GM18951 (cell line): Measurements from ENCODE around the gene CPEB2.
A peak's percentile ranks its signal among the peaks of the same experiment; 100 is the strongest.

ENCODE experiments used
- POLR2A ChIP-seq: IDR thresholded peaks from 4 replicates; pipeline ENCODE4 v1.6.1; 2011; ENCODE audit warnings: mild to moderate bottlenecking; ENCODE audit not compliant: insufficient read length, insufficient read depth; ENCODE audit errors: extremely low read depth
- in situ Hi-C: fragments of 300-500 bp; cut with MboI; formaldehyde crosslinking; loops from one replicate; pipeline ENCODE4 v1.12.0; 2022; ENCODE audit warnings: low sequenced_read_pairs, mixed read lengths, inconsistent platforms; ENCODE audit not compliant: unreplicated experiment

CPEB2 gene

DNA sequence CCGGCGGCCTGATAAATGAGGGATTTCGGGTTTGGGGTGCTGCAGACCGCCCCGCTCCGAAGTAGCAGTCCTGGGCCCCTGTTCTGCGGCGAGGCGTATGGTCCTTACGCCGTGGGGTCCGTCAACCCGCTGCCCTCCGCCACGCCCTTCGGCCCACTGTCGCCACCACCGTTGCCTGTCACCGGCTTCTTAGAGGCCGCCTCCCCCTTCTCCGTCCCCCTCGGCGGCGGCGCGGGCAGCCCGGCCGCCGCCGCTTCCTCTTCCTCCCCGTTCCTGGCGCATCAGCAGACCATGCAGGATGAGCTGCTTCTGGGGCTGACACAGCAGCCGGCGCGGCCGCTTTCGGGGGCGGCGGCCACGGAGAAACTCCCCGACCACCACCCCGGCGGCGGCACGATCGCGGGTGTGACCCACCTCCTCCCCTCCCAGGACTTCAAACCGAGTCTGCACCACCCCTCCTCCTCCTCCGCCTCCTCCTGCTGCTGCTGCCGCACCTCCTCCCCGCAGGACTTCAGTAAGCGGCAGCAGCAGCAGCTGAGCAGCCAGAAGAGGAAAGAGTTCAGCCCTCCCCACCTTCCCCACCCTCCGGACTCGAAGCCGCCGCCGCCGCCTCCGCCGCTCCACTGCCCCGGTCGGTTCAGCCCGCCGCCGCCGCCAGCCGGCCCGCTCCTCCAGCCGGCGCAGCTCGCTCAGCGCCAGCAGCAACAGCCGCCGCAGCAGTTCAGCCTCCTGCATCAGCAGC is 549 bp downstream of the CPEB2 start:
- TF ChIP-seq POLR2A = peak; percentile 38
- in situ Hi-C loops = no loop called here

DNA sequence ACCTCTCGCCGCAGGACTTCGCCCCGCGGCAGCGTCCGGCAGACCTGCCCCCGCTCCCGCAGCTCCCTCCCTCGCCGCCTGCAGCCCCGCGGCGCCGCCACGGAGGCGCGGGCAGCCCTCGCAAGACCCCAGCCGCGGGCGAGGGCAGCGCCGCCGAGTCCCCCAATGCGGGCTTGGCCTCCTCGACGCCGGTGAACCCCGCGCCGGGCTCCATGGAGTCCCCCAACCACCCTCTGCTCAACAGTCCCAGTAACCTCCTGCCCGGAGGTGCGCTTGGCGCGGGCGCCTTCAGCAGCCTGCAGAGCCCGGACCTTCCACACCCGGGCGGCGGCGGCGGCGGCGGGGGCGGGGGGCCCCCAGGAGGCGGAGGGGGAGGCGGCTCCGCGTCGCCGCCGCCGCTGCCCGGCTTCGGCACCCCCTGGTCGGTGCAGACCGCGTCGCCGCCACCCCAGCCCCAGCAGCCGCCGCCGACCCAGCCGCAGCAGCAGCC is 1.2 kb downstream of the CPEB2 start:
- no peak for TF ChIP-seq POLR2A
- in situ Hi-C loops = no loop called here

DNA sequence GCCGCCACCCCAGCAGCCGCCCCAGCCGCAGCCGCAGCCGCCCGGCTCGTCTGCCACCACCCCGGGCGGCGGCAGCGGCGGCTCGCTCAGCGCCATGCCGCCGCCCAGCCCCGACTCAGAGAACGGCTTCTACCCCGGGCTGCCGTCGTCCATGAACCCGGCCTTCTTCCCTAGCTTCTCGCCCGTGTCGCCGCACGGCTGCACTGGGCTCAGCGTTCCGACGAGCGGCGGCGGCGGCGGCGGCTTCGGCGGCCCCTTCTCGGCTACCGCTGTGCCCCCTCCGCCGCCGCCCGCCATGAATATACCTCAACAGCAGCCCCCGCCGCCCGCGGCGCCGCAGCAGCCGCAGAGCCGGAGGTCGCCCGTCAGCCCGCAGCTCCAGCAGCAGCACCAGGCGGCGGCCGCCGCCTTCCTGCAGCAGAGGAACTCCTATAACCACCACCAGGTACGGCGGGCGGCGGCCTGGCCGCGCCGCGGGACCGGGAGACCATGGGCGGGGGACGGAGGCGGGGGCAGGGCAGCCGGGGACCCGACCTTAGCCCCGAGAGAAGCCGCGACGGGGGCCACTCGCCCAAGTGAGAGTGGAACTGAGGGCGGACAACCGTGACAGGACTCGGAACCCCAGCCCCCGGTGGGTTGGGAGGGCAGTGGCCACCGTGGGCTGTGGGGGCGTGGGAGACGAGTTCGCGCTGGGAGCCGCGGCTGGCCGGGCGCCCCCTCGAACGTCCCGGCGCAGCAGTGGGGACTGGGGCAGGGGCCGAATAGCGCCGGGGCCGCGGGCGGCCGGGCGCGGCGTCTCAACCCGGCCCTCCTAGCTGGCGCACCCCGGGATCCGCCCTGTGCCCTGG is 1.8 kb downstream of the CPEB2 start:
- TF ChIP-seq POLR2A = peak; percentile 31
- in situ Hi-C loops = no loop called here

DNA sequence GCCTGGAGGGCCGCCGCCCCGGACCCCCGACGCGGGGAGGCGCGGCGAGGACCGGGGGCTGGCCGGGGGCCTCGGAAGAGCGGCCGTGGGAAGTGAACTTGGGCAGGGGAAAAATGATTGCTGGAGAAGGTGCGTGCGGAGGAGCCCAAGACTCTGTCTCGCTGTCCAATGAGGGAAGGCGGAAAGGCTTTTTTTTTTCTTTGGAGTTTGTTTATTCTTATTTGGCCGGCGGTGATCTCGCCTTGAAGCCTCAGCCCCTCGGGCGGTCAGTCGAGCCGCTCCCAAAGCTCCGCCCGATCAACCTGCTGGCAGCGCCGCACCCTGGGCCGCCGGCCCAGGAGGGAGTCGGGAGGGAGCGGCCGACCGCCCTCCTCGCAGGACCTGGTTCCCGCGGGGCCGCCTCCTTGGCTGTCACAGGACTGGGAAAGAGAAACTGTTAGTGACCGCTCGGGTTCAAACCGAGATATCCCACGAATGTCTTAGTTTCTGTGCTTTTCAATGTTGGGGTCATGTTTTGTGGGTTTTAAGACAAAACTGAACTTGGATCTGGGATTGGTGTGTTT is 2.5 kb downstream of the CPEB2 start:
- in situ Hi-C loops = no loop called here

DNA sequence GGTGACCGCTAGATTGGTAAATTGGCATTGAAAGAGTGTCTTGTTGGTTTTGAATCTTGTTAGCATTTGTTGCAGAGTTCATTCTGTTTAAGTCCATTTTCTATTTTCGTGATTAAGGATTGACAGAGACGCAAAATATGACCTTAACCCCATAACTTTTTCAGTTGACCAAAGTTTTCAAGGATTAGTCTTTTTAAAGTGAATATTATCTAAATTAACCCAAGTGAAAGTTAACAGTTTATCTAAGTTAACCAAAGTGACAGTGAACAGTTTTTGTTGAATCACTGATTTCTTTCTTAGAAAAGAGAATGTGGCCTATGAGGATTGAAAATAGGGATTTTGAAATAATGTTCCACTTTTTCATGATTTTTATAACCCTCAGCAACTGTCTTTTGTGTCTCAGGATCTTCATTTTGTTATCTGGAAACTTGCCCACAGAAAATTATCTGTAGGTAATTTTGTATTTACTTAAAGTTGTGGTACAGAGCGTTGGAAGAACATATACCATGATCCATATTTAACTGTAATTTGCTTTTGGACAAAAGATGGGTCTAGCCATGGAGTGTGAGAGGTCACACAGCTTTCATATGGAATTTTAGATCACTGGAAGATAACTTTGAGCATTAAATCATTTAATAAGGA is 3.3 kb downstream of the CPEB2 start:
- in situ Hi-C loops = no loop called here
- no peak for TF ChIP-seq POLR2A

More for the DNA sequence above, 2.5 kb downstream of the CPEB2 start:
- peak; percentile 65 for TF ChIP-seq POLR2A

DNA sequence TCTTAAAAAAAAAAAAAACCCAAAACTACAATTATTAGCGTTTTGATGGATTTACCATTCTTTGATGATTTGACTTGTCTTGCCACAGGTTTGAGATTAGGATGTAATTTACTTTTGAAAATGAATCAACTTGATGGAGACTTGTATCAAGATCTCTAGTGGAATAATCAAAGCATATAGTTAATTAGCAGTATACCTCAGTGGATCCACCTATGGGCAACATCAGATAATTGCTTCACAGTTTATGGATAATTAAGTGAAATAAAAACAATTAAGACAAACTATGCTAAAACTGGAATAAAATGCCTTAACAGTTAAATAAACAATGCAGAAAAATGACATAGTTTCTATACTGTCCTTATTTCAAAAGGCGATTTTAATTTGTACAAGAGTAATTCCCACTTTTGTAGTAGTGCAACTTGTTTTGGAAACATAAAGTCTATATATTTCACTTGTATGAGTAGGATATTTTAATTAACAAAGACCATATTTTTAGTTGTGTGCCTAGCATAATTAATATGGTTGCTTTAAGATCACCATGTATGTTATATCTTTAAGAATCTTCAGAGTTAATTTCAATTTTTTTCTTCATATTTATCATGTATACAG is 4.2 kb downstream of the CPEB2 start:
- TF ChIP-seq POLR2A = no peak
- in situ Hi-C loops = no loop called here

DNA sequence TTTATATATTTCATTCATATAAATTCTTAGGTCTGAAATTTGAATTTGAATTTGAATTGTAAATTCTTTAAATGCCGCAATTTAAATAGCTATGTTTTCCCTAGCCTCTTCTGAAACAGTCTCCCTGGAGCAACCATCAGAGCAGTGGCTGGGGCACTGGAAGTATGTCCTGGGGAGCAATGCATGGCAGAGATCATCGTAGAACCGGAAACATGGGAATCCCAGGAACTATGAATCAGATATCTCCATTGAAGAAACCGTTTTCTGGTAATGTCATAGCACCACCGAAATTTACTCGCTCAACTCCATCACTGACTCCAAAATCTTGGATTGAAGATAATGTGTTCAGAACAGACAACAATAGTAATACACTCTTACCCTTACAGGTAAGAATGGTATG is 4.9 kb downstream of the CPEB2 start:
- no peak for TF ChIP-seq POLR2A
- in situ Hi-C loops = no loop called here

DNA sequence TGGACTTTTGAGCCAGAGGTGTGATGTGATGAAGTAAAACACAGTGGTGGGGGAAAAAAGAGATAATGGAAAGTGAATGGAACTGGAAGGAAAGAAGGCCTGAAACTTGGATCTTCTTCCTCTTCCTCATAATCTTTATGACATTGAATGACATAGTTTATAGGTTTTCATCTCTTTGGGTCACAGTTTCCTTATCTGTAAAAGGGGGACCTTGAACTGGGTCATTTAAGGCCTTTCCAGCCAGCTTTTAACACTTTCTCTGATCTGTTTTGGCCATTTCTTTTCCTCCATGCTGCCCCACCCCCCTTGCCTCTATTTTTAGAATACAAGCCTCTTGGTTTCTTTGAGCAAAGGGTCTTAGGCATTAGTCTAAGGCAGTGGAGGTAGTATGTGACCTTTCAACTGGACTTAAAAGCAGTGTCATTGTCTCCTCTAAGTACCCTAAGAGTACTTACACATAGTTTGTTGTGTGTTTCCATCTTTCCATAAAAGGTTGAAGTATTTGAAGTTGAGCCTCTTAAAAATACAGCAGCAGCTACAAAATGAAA is 7.8 kb downstream of the CPEB2 start:
- in situ Hi-C loops = no loop called here
- no peak for TF ChIP-seq POLR2A

DNA sequence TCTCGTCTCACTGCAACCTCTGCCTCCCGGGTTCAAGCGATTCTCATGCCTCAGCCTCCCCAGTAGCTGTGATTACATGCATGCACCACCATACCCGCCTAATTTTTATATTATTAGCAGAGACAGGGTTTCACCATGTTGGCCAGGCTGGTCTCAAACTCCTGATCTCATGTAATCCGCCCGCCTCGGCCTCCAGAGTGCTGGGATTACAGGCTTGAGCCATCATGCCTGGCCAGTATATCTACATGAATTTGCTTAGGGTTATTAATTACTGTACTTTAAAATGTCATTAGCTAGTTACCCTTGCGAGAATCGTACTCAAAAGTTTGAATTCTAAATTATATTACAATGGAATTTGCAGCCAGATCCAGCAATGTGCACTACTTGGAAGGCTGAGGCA is 8.9 kb downstream of the CPEB2 start:
- TF ChIP-seq POLR2A = no peak
- in situ Hi-C loops = no loop called here

DNA sequence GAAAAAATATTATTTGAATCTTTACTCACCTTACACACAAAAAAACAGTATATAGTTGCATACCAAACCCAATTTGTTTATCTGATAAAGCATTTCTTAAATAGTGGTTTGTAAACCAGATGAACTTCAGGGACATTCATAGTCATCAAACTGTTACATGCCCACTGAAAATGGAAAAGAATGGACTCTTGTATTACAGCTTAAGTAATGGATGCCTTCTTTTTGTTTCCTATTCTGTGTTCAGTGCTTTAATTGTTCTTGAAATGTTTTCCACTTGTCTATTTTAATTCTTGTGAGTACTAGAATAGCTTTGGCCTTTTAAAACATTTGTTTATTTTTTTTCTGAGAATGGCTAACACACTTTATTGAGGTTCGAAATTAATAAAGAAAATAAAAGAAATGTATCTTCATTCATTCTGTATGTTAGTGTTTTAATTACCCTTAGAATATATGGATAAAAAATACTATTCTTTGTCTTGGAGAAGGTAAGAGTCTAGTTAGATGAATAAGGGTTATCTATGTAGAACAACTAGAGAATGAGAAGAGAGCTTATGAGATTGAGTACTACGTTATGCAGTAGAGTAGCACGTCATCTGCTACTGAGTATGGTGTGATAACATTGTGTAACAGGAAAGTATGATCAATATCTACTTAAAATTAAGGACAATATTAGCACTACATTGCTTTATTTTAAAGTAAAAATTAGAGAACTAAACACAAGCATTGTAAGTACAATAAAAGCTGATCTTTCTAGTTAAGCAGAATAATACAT is 9.9 kb downstream of the CPEB2 start:
- in situ Hi-C loops = no loop called here
- no peak for TF ChIP-seq POLR2A

DNA sequence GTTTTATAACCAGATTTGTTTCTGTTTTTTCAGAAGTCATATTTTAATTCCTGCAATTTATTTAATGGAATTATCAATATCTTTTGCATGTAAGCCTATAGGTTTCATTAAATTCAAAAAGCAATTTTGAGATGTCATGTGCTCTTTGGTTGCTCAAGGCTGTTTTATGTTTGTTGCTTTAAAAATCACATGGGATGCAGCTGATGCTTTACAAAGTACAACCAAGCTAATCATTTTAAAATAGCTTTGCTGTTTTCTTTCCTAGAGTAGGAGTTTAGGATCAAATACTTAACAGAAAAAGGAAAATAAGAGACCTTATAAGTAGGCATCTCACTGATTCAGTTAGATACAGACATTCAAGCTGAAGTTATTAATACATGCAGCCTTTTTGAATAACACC is 11.3 kb downstream of the CPEB2 start:
- in situ Hi-C loops = no loop called here
- TF ChIP-seq POLR2A = no peak

DNA sequence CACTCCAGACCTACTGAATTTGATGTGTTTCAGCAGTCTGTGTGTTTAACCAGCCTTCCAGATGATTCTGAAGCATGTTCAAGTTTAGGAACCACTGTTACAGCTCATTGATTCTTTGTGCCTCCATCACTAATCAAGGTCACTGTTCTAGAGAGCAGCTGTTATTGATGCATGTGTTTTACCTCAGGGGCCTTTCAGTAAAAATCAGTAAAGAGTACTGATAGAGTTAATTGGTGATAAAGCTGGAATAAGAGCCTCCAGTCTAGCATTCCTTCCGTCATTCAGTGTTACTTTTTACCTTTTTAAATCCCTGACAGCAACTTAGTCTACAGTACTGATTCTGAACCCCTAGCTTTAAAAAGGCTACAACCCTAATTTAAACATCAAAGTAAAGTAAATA is 12.9 kb downstream of the CPEB2 start:
- TF ChIP-seq POLR2A = no peak
- in situ Hi-C loops = no loop called here

DNA sequence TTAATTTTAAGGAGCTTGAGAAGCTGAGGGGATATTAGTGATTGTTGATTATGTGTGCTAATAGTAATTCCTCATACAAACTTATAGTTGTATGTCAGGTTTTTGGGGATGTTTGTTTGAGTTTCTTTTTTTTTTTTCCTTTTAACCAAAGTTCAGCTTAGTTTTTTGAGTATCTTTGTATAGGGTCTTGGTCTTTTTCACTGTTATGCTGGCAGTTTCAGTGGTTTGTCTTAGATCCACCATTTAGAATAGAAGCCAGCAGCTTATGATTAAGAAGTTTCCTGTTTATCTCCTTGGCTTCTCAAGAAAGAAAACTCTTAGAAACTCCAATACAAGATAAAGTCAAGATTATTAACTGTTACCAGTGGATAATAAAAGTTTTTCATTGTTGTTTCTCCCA is 16.1 kb downstream of the CPEB2 start:
- TF ChIP-seq POLR2A = no peak
- in situ Hi-C loops = no loop called here
